Measurements from ENCODE around the gene XYLT1. TPM values are rescaled to one million over a fixed set of nuclear protein-coding genes. Genes with fewer than 3 reads are reported as not detected.

Gene XYLT1
- total RNA-seq, 2 donors from 2014 or later, result 6.0 to 15.2 TPM

DNA sequence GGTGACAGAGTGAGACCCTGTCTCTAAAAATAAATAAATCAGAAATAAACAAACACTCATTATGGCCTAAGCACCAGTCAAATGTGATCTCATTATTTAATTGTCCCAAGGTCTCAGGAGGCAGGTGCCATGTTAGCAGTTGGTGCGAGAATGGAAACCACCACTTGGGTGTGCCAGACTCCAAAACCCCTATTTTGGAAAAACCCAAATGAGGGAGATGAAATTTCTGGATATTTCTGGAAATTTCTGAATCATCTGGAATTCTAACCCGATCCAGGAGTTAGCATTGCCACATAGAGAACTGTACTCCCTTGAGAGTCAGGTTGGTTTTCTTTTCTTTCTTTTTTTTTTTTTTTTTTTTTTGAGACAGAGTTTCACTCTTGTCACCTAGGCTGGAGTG is 264.0 kb downstream of the XYLT1 start:
- 73 to 83% methylated on average over 2 of the region's 2 CpGs for WGBS, 2 donors
- TF ChIP-seq POLR2A (IDR thresholded peaks at IDR 0.05), result no peak
- TF ChIP-seq, protein P1, sequence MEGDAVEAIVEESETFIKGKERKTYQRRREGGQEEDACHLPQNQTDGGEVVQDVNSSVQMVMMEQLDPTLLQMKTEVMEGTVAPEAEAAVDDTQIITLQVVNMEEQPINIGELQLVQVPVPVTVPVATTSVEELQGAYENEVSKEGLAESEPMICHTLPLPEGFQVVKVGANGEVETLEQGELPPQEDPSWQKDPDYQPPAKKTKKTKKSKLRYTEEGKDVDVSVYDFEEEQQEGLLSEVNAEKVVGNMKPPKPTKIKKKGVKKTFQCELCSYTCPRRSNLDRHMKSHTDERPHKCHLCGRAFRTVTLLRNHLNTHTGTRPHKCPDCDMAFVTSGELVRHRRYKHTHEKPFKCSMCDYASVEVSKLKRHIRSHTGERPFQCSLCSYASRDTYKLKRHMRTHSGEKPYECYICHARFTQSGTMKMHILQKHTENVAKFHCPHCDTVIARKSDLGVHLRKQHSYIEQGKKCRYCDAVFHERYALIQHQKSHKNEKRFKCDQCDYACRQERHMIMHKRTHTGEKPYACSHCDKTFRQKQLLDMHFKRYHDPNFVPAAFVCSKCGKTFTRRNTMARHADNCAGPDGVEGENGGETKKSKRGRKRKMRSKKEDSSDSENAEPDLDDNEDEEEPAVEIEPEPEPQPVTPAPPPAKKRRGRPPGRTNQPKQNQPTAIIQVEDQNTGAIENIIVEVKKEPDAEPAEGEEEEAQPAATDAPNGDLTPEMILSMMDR (IDR thresholded peaks at IDR 0.05), result peak in 2 of 7 experiments; percentile 17 to 19
- intact Hi-C loops (cut with DNase I), result no loop called here
- H3K4me1 ChIP-seq, result peaks cover 15% of the 10 kb centered on the region
- no peaks in the 10 kb centered on the region for H3K9me3 ChIP-seq
- H3K4me3 ChIP-seq, result no peak overlapping the region
- ATAC-seq (no peak), DNase-seq (no peak)
- no peaks in the 10 kb centered on the region for H3K36me3 ChIP-seq (replicated peaks in 1 of 2; ENCODE audit: insufficient read depth in 1 of 2, low read depth in 2 of 2)
- peak overlapping the region; percentile 46 to 78 (median 69) for H3K27ac ChIP-seq
- H3K27me3 ChIP-seq, result no peaks in the 10 kb centered on the region

DNA sequence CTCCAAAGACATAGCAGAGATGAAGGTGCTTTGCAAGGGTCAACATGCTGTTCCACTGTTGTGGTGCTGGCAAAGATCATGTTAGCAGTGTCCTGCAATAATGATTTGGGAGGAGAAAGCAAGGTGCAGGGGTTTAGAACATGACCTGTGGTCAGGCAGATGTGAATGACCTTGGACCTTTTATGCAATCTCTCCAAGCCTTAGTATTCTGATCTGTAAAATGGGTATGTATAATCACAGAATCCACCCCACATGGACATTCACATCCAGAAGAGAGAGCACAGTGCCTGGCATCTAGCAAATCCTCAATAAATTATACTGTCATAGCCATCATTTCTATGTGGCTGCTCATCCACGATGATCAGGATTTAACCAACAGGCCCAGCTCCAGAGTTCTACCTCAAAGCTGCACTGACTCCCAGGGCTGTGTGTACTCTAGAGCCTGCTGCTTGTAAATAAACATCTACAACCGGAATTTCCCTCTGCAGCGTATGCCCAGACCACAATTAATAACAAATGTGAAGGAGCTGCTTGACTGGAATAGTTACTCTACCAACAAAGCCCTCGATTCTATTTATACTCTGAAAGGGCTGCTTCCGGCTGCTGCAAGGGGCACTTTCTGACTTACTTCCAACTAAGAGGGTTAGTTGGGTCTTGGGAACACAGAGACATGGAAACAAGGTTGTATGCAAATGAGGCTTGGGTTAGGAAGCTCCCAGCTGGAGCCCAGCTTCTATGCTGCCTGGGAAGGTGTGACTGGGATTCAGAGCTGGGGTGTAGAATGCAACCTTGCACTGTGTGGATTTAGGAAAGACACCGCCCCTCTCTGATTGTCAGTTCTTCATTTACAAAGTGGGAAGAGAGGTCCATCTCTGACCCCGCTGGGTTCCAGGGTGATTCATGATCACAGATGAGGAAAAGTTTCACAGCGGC is 265.2 kb downstream of the XYLT1 start:
- Histone ChIP-seq H3K9me3 (no peaks in the 10 kb centered on the region), H3K4me3 (no peak overlapping the region), H3K36me3 (replicated peaks in 1 of 2; ENCODE audit: insufficient read depth in 1 of 2, low read depth in 2 of 2) (no peaks in the 10 kb centered on the region), H3K27me3 (no peaks in the 10 kb centered on the region), H3K4me1 (peaks cover 15% of the 10 kb centered on the region), H3K27ac (peak overlapping the region; percentile 46 to 78 (median 69))
- TF ChIP-seq, protein P1 (IDR thresholded peaks at IDR 0.05), result no peak
- peak in 2 of 3 donors; percentile 18 to 23 for TF ChIP-seq POLR2A (IDR thresholded peaks at IDR 0.05)
- ATAC-seq (peak; percentile 88), DNase-seq (peak; percentile 25 to 75 (median 60))
- WGBS, 2 donors, result 27 to 33% methylated on average over 8 of the region's 8 CpGs
- intact Hi-C loops (cut with DNase I), result no loop called here

DNA sequence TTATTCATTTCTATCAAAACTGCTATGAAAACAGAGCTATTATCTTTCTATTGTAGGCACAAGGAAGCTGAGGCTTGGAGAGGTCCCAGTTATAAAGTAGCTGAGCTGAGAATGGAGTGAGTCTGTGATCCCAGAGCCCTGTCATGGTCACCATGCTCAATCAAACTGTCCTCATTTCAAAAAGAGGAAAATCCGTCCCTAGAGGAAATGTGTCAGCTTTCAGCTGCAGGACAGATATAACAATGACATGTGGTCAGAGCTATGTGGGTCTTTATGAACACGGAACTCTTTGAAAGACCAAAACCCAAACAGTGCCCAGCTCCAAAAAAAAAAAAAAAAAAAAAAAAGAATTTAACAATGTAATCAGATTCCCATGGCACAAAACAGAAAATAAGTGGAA is 266.1 kb downstream of the XYLT1 start:
- TF ChIP-seq POLR2A (IDR thresholded peaks at IDR 0.05), result no peak
- TF ChIP-seq, protein P1 (IDR thresholded peaks at IDR 0.05), result no peak
- Histone ChIP-seq H3K36me3 (replicated peaks in 1 of 2; ENCODE audit: insufficient read depth in 1 of 2, low read depth in 2 of 2) (no peaks in the 10 kb centered on the region), H3K27me3 (no peaks in the 10 kb centered on the region), H3K4me1 (peaks cover 15% of the 10 kb centered on the region), H3K9me3 (no peaks in the 10 kb centered on the region), H3K27ac (peak overlapping the region in 1 of 4 donors; percentile 78), H3K4me3 (no peak overlapping the region)
- ATAC-seq (no peak), DNase-seq (no peak)
- intact Hi-C loops (cut with DNase I), result no loop called here
- WGBS, 2 donors, result 61 to 64% methylated on average over 2 of the region's 2 CpGs

DNA sequence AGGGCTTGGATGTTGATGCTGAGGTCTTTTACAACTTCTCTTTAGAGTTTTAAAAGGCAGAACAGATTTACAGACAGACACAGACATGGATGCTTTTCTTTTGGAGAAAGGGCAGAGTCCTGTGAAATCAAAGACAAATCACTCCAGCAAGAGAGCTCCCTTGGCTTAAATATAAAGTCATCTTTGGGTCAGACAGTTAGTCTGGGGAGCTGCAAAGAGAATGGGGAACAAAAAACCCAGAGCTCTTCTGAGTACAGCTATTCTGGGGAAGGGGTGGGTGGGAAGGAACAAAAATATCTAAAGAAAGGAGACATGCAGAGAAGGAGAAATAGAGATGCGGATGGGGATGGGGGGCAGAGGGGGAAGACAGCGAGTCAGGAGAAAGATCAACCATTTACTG is 266.6 kb downstream of the XYLT1 start:
- H3K27ac ChIP-seq, result peak overlapping the region in 1 of 4 donors; percentile 78
- no peaks in the 10 kb centered on the region for H3K9me3 ChIP-seq
- H3K4me1 ChIP-seq, result peaks cover 15% of the 10 kb centered on the region
- 75 to 78% methylated on average over 2 of the region's 2 CpGs for WGBS, 2 donors
- ATAC-seq (no peak), DNase-seq (no peak)
- TF ChIP-seq POLR2A (IDR thresholded peaks at IDR 0.05), result no peak
- TF ChIP-seq, protein P1 (IDR thresholded peaks at IDR 0.05), result no peak
- intact Hi-C loops (cut with DNase I), result no loop called here
- H3K27me3 ChIP-seq, result no peaks in the 10 kb centered on the region
- no peak overlapping the region for H3K4me3 ChIP-seq
- H3K36me3 ChIP-seq (replicated peaks in 1 of 2; ENCODE audit: insufficient read depth in 1 of 2, low read depth in 2 of 2), result no peaks in the 10 kb centered on the region
